IMR-90 (cell line): ENCODE measurements around the gene CECR2. TPM values are rescaled to one million over a fixed set of nuclear protein-coding genes. Genes with fewer than 3 reads are reported as not detected.

Source experiments
- ATAC-seq: fragments of 200-7000 bp; cut with Tn5 transposase; 2 replicates; pipeline ENCODE4 v1.9.1; 2020; ENCODE audit warnings: low read depth, mild to moderate bottlenecking, moderate library complexity
- BruUV-seq: library from RNA; stranded (reverse); fragments of 400-500 nt; replicated peaks from 2 replicates; lab custom pipeline; 2021; lab: Mats Ljungman, UMichigan
- CTCF ChIA-PET: fragments of 300-600 bp; formaldehyde crosslinking; extraction: SDS; loops from one replicate; lab custom pipeline; 2021; ENCODE audit warnings: antibody characterized with exemption; lab: Yijun Ruan, JAX
- POLR2A ChIA-PET: fragments of 300-600 bp; sonication (Branson Sonifier 250); formaldehyde crosslinking; loops from one replicate; lab custom pipeline; 2022; ENCODE audit warnings: antibody characterized with exemption; ENCODE audit not compliant: unreplicated experiment; lab: Charles Lee
- DNase-seq: peaks from one replicate; pipeline ENCODE4 v3.0.0; 2013
- H2AFZ ChIP-seq: replicated peaks from 2 replicates; pipeline ENCODE3; 2013; ENCODE audit warnings: low read length, mild to moderate bottlenecking; ENCODE audit not compliant: poor library complexity
- H2AK5ac ChIP-seq: 2 replicates; pipeline ENCODE4 v1.6.1; 2013; ENCODE audit warnings: low read depth, low read length, inconsistent platforms
- H2AK9ac ChIP-seq: replicated peaks from 2 replicates; pipeline ENCODE3; 2013; ENCODE audit warnings: mild to moderate bottlenecking, low read depth, low read length, moderate library complexity; ENCODE audit not compliant: poor library complexity
- H2BK120ac ChIP-seq: 2 replicates; pipeline ENCODE4 v1.6.1; 2013; ENCODE audit warnings: low read depth, low read length, inconsistent platforms
- H2BK15ac ChIP-seq: 3 replicates; pipeline ENCODE4 v1.6.1; 2013; ENCODE audit warnings: low read depth, low read length, inconsistent platforms
- H2BK20ac ChIP-seq: 2 replicates; pipeline ENCODE4 v1.6.1; 2013; ENCODE audit warnings: low read depth, mild to moderate bottlenecking, inconsistent platforms, low read length, moderate library complexity
- H2BK5ac ChIP-seq: 2 replicates; pipeline ENCODE4 v1.6.1; 2013; ENCODE audit warnings: mild to moderate bottlenecking, low read depth, low read length, inconsistent platforms; ENCODE audit not compliant: poor library complexity, severe bottlenecking
- H3K14ac ChIP-seq: replicated peaks from 2 replicates; pipeline ENCODE4 v1.6.1; 2013; ENCODE audit warnings: low read depth, low read length, inconsistent platforms
- H3K18ac ChIP-seq: 2 replicates; pipeline ENCODE4 v1.6.1; 2013; ENCODE audit warnings: low read depth, low read length, control low read depth
- H3K23ac ChIP-seq: 2 replicates; pipeline ENCODE4 v1.6.1; 2013; ENCODE audit warnings: low read depth, low read length, inconsistent platforms
- H3K27ac ChIP-seq: 2 replicates; pipeline ENCODE4 v1.5.1; 2013; ENCODE audit warnings: mild to moderate bottlenecking, control low read depth, low read length; ENCODE audit not compliant: insufficient read depth
- H3K27me3 ChIP-seq: 2 replicates; pipeline ENCODE4 v1.6.1; 2013; ENCODE audit warnings: low read length; ENCODE audit not compliant: control insufficient read depth, insufficient read depth
- H3K36me3 ChIP-seq: 2 replicates; pipeline ENCODE4 v1.6.1; 2013; ENCODE audit warnings: low read length, mixed read lengths; ENCODE audit not compliant: control insufficient read depth, insufficient read depth
- H3K4ac ChIP-seq: 2 replicates; pipeline ENCODE4 v1.6.1; 2013; ENCODE audit warnings: low read depth, low read length, inconsistent platforms
- H3K4me1 ChIP-seq: 2 replicates; pipeline ENCODE4 v1.6.1; 2013; ENCODE audit warnings: low read length, mixed read lengths; ENCODE audit not compliant: control insufficient read depth, insufficient read depth
- H3K4me2 ChIP-seq: 2 replicates; pipeline ENCODE4 v1.6.1; 2013; ENCODE audit warnings: low read depth, mild to moderate bottlenecking, control low read depth, low read length, moderate library complexity
- H3K4me3 ChIP-seq: 2 replicates; pipeline ENCODE4 v1.5.1; 2013; ENCODE audit warnings: low read depth, mild to moderate bottlenecking, control low read depth, low read length, moderate library complexity; ENCODE audit not compliant: insufficient read depth
- H3K56ac ChIP-seq: 2 replicates; pipeline ENCODE4 v1.6.1; 2013; ENCODE audit warnings: low read length, inconsistent platforms; ENCODE audit not compliant: insufficient read depth; ENCODE audit errors: extremely low read depth
- H3K79me1 ChIP-seq, 2 experiments: 2 replicates each; pipeline ENCODE4 v1.6.1; 2013; ENCODE audit warnings: low read length in 2 of 2, inconsistent platforms in 1 of 2, low read depth in 1 of 2
- H3K9ac ChIP-seq: 2 replicates; pipeline ENCODE4 v1.6.1; 2013; ENCODE audit warnings: low read depth, low read length, control low read depth
- H3K9me1 ChIP-seq: 2 replicates; pipeline ENCODE4 v1.6.1; 2013; ENCODE audit warnings: low read length, inconsistent platforms; ENCODE audit not compliant: insufficient read depth
- H3K9me3 ChIP-seq: 2 replicates; pipeline ENCODE4 v1.6.1; 2013; ENCODE audit warnings: low read length; ENCODE audit not compliant: control insufficient read depth, insufficient read depth
- H4K20me1 ChIP-seq: 2 replicates; pipeline ENCODE4 v1.6.1; 2013; ENCODE audit warnings: low read length, inconsistent platforms; ENCODE audit not compliant: insufficient read depth
- H4K5ac ChIP-seq: 2 replicates; pipeline ENCODE4 v1.6.1; 2013; ENCODE audit warnings: mild to moderate bottlenecking, low read depth, low read length, control low read depth
- H4K8ac ChIP-seq, 2 experiments: 2 replicates each; pipeline ENCODE4 v1.6.1; 2013; ENCODE audit warnings: low read depth in 2 of 2, low read length in 2 of 2, control low read depth in 1 of 2, inconsistent platforms in 1 of 2
- H4K91ac ChIP-seq: 2 replicates; pipeline ENCODE4 v1.6.1; 2013; ENCODE audit warnings: low read depth, low read length, inconsistent platforms; ENCODE audit not compliant: insufficient read depth
- CEBPB ChIP-seq: IDR thresholded peaks from 2 replicates; pipeline ENCODE4 v1.6.1; 2012; ENCODE audit warnings: low read depth, low read length, improper control_type of control experiment
- ELK1 ChIP-seq: fragments of 150-350 bp; IDR thresholded peaks from 2 replicates; pipeline ENCODE4 v1.6.1; 2016; ENCODE audit warnings: low read depth, mild to moderate bottlenecking, low read length, moderate library complexity, borderline replicate concordance
- MAZ ChIP-seq: IDR thresholded peaks from 2 replicates; pipeline ENCODE4 v1.6.1; 2012; ENCODE audit warnings: low read depth, mild to moderate bottlenecking, low read length, improper control_type of control experiment, moderate library complexity, borderline replicate concordance
- NFE2L2 ChIP-seq: fragments of 150-350 bp; IDR thresholded peaks from 2 replicates; pipeline ENCODE4 v1.6.1; 2016; ENCODE audit warnings: low read depth, mild to moderate bottlenecking, low read length
- POLR2A ChIP-seq: IDR thresholded peaks from 2 replicates; pipeline ENCODE4 v1.6.1; 2012; ENCODE audit warnings: mild to moderate bottlenecking, low read depth, low read length
- RAD21 ChIP-seq: IDR thresholded peaks from 2 replicates; pipeline ENCODE4 v1.6.1; 2012; ENCODE audit warnings: low read length, improper control_type of control experiment
- RFX5 ChIP-seq: IDR thresholded peaks from 2 replicates; pipeline ENCODE4 v1.8.0; 2012; ENCODE audit warnings: low read depth, mild to moderate bottlenecking, low read length, moderate library complexity
- SMC3 ChIP-seq: fragments of 150-350 bp; IDR thresholded peaks from 2 replicates; pipeline ENCODE4 v1.6.1; 2016; ENCODE audit warnings: low read depth, mild to moderate bottlenecking, antibody characterized with exemption, low read length, moderate library complexity
- USF2 ChIP-seq: fragments of 150-350 bp; IDR thresholded peaks from 2 replicates; pipeline ENCODE4 v1.6.1; 2017; ENCODE audit warnings: mild to moderate bottlenecking, antibody characterized with exemption, low read length, low read depth
- WGBS, 2 experiments: methylation state at CpG; one replicate each; pipeline versions ENCODE4 v1.1.5 to v1.1.7; 2013; ENCODE audit warnings: missing lambda C conversion rate in 2 of 2; ENCODE audit not compliant: insufficient read length in 1 of 2; ENCODE audit errors: extremely low coverage in 2 of 2; 5-methylcytosine and 5-hydroxymethylcytosine counted together
- dilution Hi-C: fragments of 300-500 bp; cut with HindIII; formaldehyde crosslinking; loops from one replicate; pipeline ENCODE4 v1.14.3; 2018; ENCODE audit warnings: low sequenced_read_pairs; ENCODE audit not compliant: unreplicated experiment
- in situ Hi-C: fragments of 300-500 bp; cut with MboI; formaldehyde crosslinking; loops from 3 replicates; pipeline ENCODE4 v1.14.3; 2019; ENCODE audit warnings: low sequenced_read_pairs, inconsistent platforms, mixed read lengths
- intact Hi-C: fragments of 100-400 bp; cut with micrococcal nuclease; formaldehyde crosslinking; loops from 2 replicates; pipeline ENCODE4 v1.10.0; 2022
- polyA plus RNA-seq, 3 experiments: library from polyadenylated mRNA; depleted of rRNA; stranded (reverse); fragments of >200 nt; gene quantifications; 2 replicates each; pipeline ENCODE4 v1.2.3, GENCODE V29; 2012; ENCODE audit warnings: low replicate concordance in 1 of 3
- total RNA-seq: library from RNA; depleted of rRNA; stranded (reverse); fragments of >200 nt; gene quantifications from 2 replicates; pipeline ENCODE4 v1.2.3, GENCODE V29; 2012
- TF ChIP-seq, protein P1 (sequence below): conservative IDR thresholded peaks from 2 replicates; pipeline ENCODE4 v1.5.1; 2012; ENCODE audit warnings: mild to moderate bottlenecking, low read depth, low read length, improper control_type of control experiment

Gene CECR2
- total and polyA plus RNA-seq, 2 of the 4 experiments (the other 2 are of a cell fraction), result under 0.01 TPM; not detected in 1

- Histone ChIP-seq H3K14ac (no peak overlapping the region), H3K79me1 (no peaks in the 10 kb centered on the region), H3K9me1 (no peaks in the 10 kb centered on the region), H3K23ac (no peak overlapping the region), H4K5ac (no peak overlapping the region), H2AK5ac (no peak overlapping the region), H2AK9ac (no peak overlapping the region), H3K9ac (no peak overlapping the region), H2BK5ac (no peak overlapping the region), H4K91ac (no peak overlapping the region), H2BK15ac (no peak overlapping the region), H3K4me1 (no peaks in the 10 kb centered on the region), H3K56ac (no peak overlapping the region), H3K4ac (no peak overlapping the region), H3K27ac (no peak overlapping the region), H3K27me3 (no peaks in the 10 kb centered on the region), H3K9me3 (no peaks in the 10 kb centered on the region), H2BK20ac (no peak overlapping the region), H4K8ac (no peak overlapping the region), H3K4me2 (no peak overlapping the region), H2AFZ (no peak overlapping the region), H4K20me1 (no peaks in the 10 kb centered on the region), H3K18ac (no peak overlapping the region), H2BK120ac (no peak overlapping the region), H3K36me3 (no peaks in the 10 kb centered on the region), H3K4me3 (no peak overlapping the region)
- in situ Hi-C loops, result loop anchor here (10.0 kb wide), 1 partner anchor 57 kb away; no protein-coding TSS in a partner anchor
- 73% methylated on average over 1 of the region's 2 CpGs; no CpG with 5 or more reads in 1 of the 2 experiments for WGBS, 2 experiments
- no TSS peak for BruUV-seq
- dilution Hi-C loops, result no loop called here
- intact Hi-C loops, result no loop called here
- CTCF ChIA-PET, result no interaction called here
- TF ChIP-seq RFX5 (no peak), POLR2A (no peak), USF2 (no peak), SMC3 (no peak), ELK1 (no peak), CEBPB (no peak), NFE2L2 (no peak), RAD21 (no peak), MAZ (no peak)
- TF ChIP-seq, protein P1, sequence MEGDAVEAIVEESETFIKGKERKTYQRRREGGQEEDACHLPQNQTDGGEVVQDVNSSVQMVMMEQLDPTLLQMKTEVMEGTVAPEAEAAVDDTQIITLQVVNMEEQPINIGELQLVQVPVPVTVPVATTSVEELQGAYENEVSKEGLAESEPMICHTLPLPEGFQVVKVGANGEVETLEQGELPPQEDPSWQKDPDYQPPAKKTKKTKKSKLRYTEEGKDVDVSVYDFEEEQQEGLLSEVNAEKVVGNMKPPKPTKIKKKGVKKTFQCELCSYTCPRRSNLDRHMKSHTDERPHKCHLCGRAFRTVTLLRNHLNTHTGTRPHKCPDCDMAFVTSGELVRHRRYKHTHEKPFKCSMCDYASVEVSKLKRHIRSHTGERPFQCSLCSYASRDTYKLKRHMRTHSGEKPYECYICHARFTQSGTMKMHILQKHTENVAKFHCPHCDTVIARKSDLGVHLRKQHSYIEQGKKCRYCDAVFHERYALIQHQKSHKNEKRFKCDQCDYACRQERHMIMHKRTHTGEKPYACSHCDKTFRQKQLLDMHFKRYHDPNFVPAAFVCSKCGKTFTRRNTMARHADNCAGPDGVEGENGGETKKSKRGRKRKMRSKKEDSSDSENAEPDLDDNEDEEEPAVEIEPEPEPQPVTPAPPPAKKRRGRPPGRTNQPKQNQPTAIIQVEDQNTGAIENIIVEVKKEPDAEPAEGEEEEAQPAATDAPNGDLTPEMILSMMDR, result no peak
- no peak for ATAC-seq
- DNase-seq, result no peak
- POLR2A ChIA-PET, result no interaction called here
These were observed 11.6 kb upstream of the CECR2 start for GRCh38 chr22:17357688-17358087.
